Measurements from ENCODE around the gene MAGEA10.

GRCh38 chrX:152117305-152117704 is 21.1 kb downstream of the MAGEA10 start:
- TF ChIP-seq CTCF (IDR thresholded peaks at IDR 0.05; ENCODE audit: poor library complexity) (no peak), EZH2 (IDR thresholded peaks at IDR 0.05; ENCODE audit: borderline replicate concordance) (no peak)
